HCT116 (cell line): ENCODE data around the gene LRIT3. TPM values are rescaled to one million over a fixed set of nuclear protein-coding genes. Genes with fewer than 3 reads are reported as not detected.

ENCODE experiments used
- ATAC-seq: fragments of 200-7000 bp; cut with Tn5 transposase; 2 replicates; pipeline ENCODE4 v1.9.1; 2020; ENCODE audit warnings: mild to moderate bottlenecking, moderate library complexity
- BruUV-seq: library from RNA; stranded (reverse); fragments of 400-500 nt; replicated peaks from 2 replicates; lab custom pipeline; 2021; lab: Mats Ljungman, UMichigan
- CTCF ChIA-PET: fragments of 300-600 bp; sonication (Branson Sonifier 250); formaldehyde crosslinking; loops from one replicate; lab custom pipeline; 2021; ENCODE audit warnings: antibody characterized with exemption; lab: Charles Lee
- POLR2A ChIA-PET: fragments of 300-600, 350-600 bp; sonication (Branson Sonifier 250); formaldehyde crosslinking; loops from one replicate; lab custom pipeline; 2021; ENCODE audit warnings: antibody characterized with exemption; lab: Charles Lee
- RAD21 ChIA-PET, 2 experiments: fragments of 300-600 bp; sonication (Branson Sonifier 250); formaldehyde crosslinking; loops; one replicate each; lab custom pipeline; 2023; ENCODE audit warnings: low total read pairs in 2 of 2; ENCODE audit not compliant: uncharacterized antibody in 2 of 2, unreplicated experiment in 2 of 2, low non-redundant PET in 1 of 2; lab: Charles Lee
- DNase-seq: peaks from one replicate; pipeline ENCODE4 v3.0.0-alpha.2; 2010; ENCODE audit warnings: low read depth, low spot score
- H2AFZ ChIP-seq: fragments of 200-600 bp; shearing (Covaris generic), sonication (generic); 2 replicates; pipeline ENCODE4 v1.6.1; 2017; ENCODE audit warnings: low read depth, mixed run types, mixed read lengths, antibody characterized with exemption, low read length; ENCODE audit not compliant: poor library complexity, severe bottlenecking
- H3K27ac ChIP-seq: 2 replicates; pipeline ENCODE4 v1.5.1; 2012; ENCODE audit warnings: low read depth, low read length
- H3K27me3 ChIP-seq: fragments of 200-600 bp; sonication (generic); 2 replicates; pipeline ENCODE4 v1.6.1; 2016; ENCODE audit warnings: mixed run types, low read length, mixed read lengths; ENCODE audit not compliant: insufficient read depth
- H3K36me3 ChIP-seq, 2 experiments: fragments of 200-500 bp in 1 of 2; fragments of 200-600 bp in 1 of 2; sonication (Bioruptor generic) in 1 of 2; sonication (generic) in 1 of 2; 2 replicates each; pipeline versions ENCODE4 v1.5.1 to v1.6.1; 2014 to 2016; ENCODE audit warnings: low read length in 2 of 2, inconsistent platforms in 1 of 2, mixed read lengths in 1 of 2, mixed run types in 1 of 2; ENCODE audit not compliant: insufficient read depth in 2 of 2, control insufficient read depth in 1 of 2
- H3K4me1 ChIP-seq, 2 experiments: fragments of 200-600 bp in 1 of 2; sonication (generic) in 1 of 2; 2 replicates each; pipeline versions ENCODE4 v1.5.1 to v1.6.1; 2012 to 2017; ENCODE audit warnings: low read length in 2 of 2, inconsistent platforms in 1 of 2, mild to moderate bottlenecking in 1 of 2, mixed read lengths in 1 of 2, mixed run types in 1 of 2, moderate library complexity in 1 of 2; ENCODE audit not compliant: insufficient read depth in 2 of 2, control insufficient read depth in 1 of 2
- H3K4me2 ChIP-seq: fragments of 200-600 bp; sonication (generic); 2 replicates; pipeline ENCODE4 v1.6.1; 2017; ENCODE audit warnings: mixed run types, low read length, mixed read lengths
- H3K4me3 ChIP-seq, 2 experiments: fragments of 200-600 bp in 1 of 2; sonication (generic) in 1 of 2; replicated peaks in 1 of 2; 2 replicates each; pipeline ENCODE4 v1.5.1; 2011 to 2016; ENCODE audit warnings: low read length in 2 of 2, control low read depth in 1 of 2, low read depth in 1 of 2, mild to moderate bottlenecking in 1 of 2, mixed read lengths in 1 of 2, mixed run types in 1 of 2
- H3K79me2 ChIP-seq: fragments of 200-600 bp; sonication (generic); 2 replicates; pipeline ENCODE4 v1.6.1; 2017; ENCODE audit warnings: mild to moderate bottlenecking, mixed run types, low read length, moderate library complexity, mixed read lengths; ENCODE audit not compliant: insufficient read depth
- H3K9ac ChIP-seq: fragments of 200-600 bp; sonication (generic); 2 replicates; pipeline ENCODE4 v1.6.1; 2016; ENCODE audit warnings: low read length, mixed read lengths
- H3K9me2 ChIP-seq: fragments of 200-600 bp; sonication (generic), shearing (Covaris generic); 2 replicates; pipeline ENCODE4 v1.6.1; 2017; ENCODE audit warnings: mixed run types, mild to moderate bottlenecking, moderate library complexity; ENCODE audit not compliant: insufficient read depth
- H3K9me3 ChIP-seq, 2 experiments: fragments of 200-500 bp in 1 of 2; fragments of 200-600 bp in 1 of 2; sonication (Bioruptor generic) in 1 of 2; sonication (generic) in 1 of 2; 2 replicates each; pipeline ENCODE4 v1.6.1; 2014 to 2017; ENCODE audit warnings: low read length in 2 of 2, mixed read lengths in 2 of 2, inconsistent platforms in 1 of 2, low read depth in 1 of 2, mild to moderate bottlenecking in 1 of 2, mixed run types in 1 of 2, moderate library complexity in 1 of 2; ENCODE audit not compliant: control insufficient read depth in 1 of 2, insufficient read depth in 1 of 2
- H4K20me1 ChIP-seq: fragments of 200-600 bp; sonication (generic), shearing (Covaris generic); 2 replicates; pipeline ENCODE4 v1.6.1; 2017; ENCODE audit warnings: mixed run types, mild to moderate bottlenecking, moderate library complexity; ENCODE audit not compliant: insufficient read depth
- ATF3 ChIP-seq: IDR thresholded peaks from 2 replicates; pipeline ENCODE4 v1.6.1; 2012
- CEBPB ChIP-seq: IDR thresholded peaks from 2 replicates; pipeline ENCODE4 v1.6.1; 2012; ENCODE audit warnings: low read depth
- CTCF ChIP-seq, 3 experiments: fragments of 200-600 bp in 1 of 3; sonication (generic) in 1 of 3; IDR thresholded peaks in 2 of 3; conservative IDR thresholded peaks in 1 of 3; 2 replicates each; pipeline ENCODE4 v1.5.1; 2012 to 2017; ENCODE audit warnings: low read depth in 2 of 3, low read length in 2 of 3, antibody characterized with exemption in 1 of 3, borderline replicate concordance in 1 of 3, control low read depth in 1 of 3, mild to moderate bottlenecking in 1 of 3, mixed read lengths in 1 of 3, mixed run types in 1 of 3, moderate library complexity in 1 of 3; ENCODE audit not compliant: insufficient read depth in 1 of 3
- EGR1 ChIP-seq: IDR thresholded peaks from 2 replicates; pipeline ENCODE4 v1.6.1; 2012; ENCODE audit warnings: low read depth
- ELF1 ChIP-seq: IDR thresholded peaks from 2 replicates; pipeline ENCODE4 v1.6.1; 2012; ENCODE audit warnings: low read depth, borderline replicate concordance
- EZH2phosphoT487 ChIP-seq: fragments of 200-600 bp; IDR thresholded peaks from 2 replicates; pipeline ENCODE4 v1.6.1; 2018; ENCODE audit warnings: antibody characterized with exemption, borderline replicate concordance
- JUND ChIP-seq: IDR thresholded peaks from 2 replicates; pipeline ENCODE4 v1.6.1; 2012
- POLR2A ChIP-seq: IDR thresholded peaks from 2 replicates; pipeline ENCODE4 v1.7.0; 2011; ENCODE audit warnings: borderline replicate concordance; ENCODE audit not compliant: insufficient read depth, insufficient read length; ENCODE audit errors: extremely low read depth
- POLR2AphosphoS5 ChIP-seq: IDR thresholded peaks from 2 replicates; pipeline ENCODE4 v1.6.1; 2011; ENCODE audit warnings: mild to moderate bottlenecking, low read depth, low read length, moderate library complexity
- RAD21 ChIP-seq: IDR thresholded peaks from 2 replicates; pipeline ENCODE4 v1.6.1; 2012; ENCODE audit warnings: low read depth, mild to moderate bottlenecking
- REST ChIP-seq: IDR thresholded peaks from 2 replicates; pipeline ENCODE4 v1.6.1; 2012; ENCODE audit warnings: low read depth
- SP1 ChIP-seq: IDR thresholded peaks from 2 replicates; pipeline ENCODE4 v1.6.1; 2012; ENCODE audit warnings: low read depth
- SRF ChIP-seq: IDR thresholded peaks from 2 replicates; pipeline ENCODE4 v1.6.1; 2012; ENCODE audit warnings: low read depth
- ZNF274 ChIP-seq: fragments of 200-500 bp; sonication (Bioruptor generic); IDR thresholded peaks from 2 replicates; pipeline ENCODE4 v1.6.1; 2014; ENCODE audit warnings: mild to moderate bottlenecking, low read depth, low read length, inconsistent platforms
- intact Hi-C: fragments of 100-400 bp; cut with micrococcal nuclease; formaldehyde crosslinking; loops from 2 replicates; pipeline ENCODE4 v1.10.0; 2022
- total RNA-seq: library from RNA; stranded (reverse); gene quantifications from one replicate; pipeline ENCODE4 v1.2.1, GENCODE V29; 2021; ENCODE audit not compliant: unreplicated experiment

The LRIT3 gene
- total RNA-seq, 1 experiment from 2014 or later: 0.47 TPM

- CTCF ChIA-PET: no interaction called here
- Histone ChIP-seq H3K27ac (no peak overlapping the region), H3K4me3 (no peak overlapping the region), H3K36me3 (no peaks in the 10 kb centered on the region), H3K4me1 (no peaks in the 10 kb centered on the region), H2AFZ (no peak overlapping the region), H4K20me1 (no peaks in the 10 kb centered on the region), H3K27me3 (no peaks in the 10 kb centered on the region), H3K4me2 (no peak overlapping the region), H3K9ac (no peak overlapping the region), H3K9me3 (no peaks in the 10 kb centered on the region), H3K79me2 (no peaks in the 10 kb centered on the region), H3K9me2 (no peaks in the 10 kb centered on the region)
- DNase-seq: no peak
- no peak for TF ChIP-seq POLR2A
- TF ChIP-seq JUND: no peak
- TF ChIP-seq ZNF274: no peak
- no peak for TF ChIP-seq SRF
- TF ChIP-seq CEBPB: no peak
- TF ChIP-seq POLR2AphosphoS5: no peak
- TF ChIP-seq ELF1: no peak
- no peak for TF ChIP-seq SP1
- no peak for TF ChIP-seq EZH2phosphoT487
- no peak for TF ChIP-seq REST
- no peak for TF ChIP-seq EGR1
- no peak for TF ChIP-seq ATF3
- TF ChIP-seq CTCF (IDR thresholded peaks at IDR 0.05 in 2 of 3, conservative IDR thresholded peaks at IDR 0.05 in 1 of 3; ENCODE audit: borderline replicate concordance in 1 of 3, insufficient read depth in 1 of 3, low read depth in 2 of 3, low read length in 2 of 3): no peak
- TF ChIP-seq RAD21: no peak
- POLR2A ChIA-PET: no interaction called here
- ATAC-seq: no peak
- intact Hi-C loops: no loop called here
- BruUV-seq: no TSS peak
- RAD21 ChIA-PET: no interaction called here
Measured at GRCh38 chr4:109902559-109903251, 54.8 kb downstream of the LRIT3 start.
